HG02970 (cell line): ENCODE data around the gene ASGR2.
"Not testable (repeated sequence)": the region's sequence is repeated elsewhere in the genome, so short reads cannot be mapped to it uniquely, and the experiment has no call there.

Experiments used
- ATAC-seq: cut with Tn5 transposase; IDR thresholded peaks from one replicate; pipeline ENCODE4 v1.9.1; 2021; ENCODE audit warnings: mild to moderate bottlenecking, moderate library complexity, moderate number of reproducible peaks; ENCODE audit not compliant: unreplicated experiment, low FRiP score

The ASGR2 gene

GRCh38 chr17:7114241-7114874, at the start of gene ASGR2:
ASGR2 (minus strand) TSS chr17:7114822; CDS start chr17:7114240, 582 bp downstream.
- no peak for ATAC-seq

GRCh38 chr17:7159571-7159970, 44.9 kb upstream of the ASGR2 start:
- not testable (repeated sequence) for ATAC-seq

GRCh38 chr17:7158424-7158823, 43.8 kb upstream of the ASGR2 start:
- ATAC-seq = not testable (repeated sequence)

- no peak for ATAC-seq
Observed at GRCh38 chr17:7156342-7156940, 41.8 kb upstream of the ASGR2 start.

GRCh38 chr17:7147772-7148171, 33.1 kb upstream of the ASGR2 start:
- no peak for ATAC-seq

GRCh38 chr17:7146115-7146514, 31.5 kb upstream of the ASGR2 start:
- ATAC-seq = no peak

GRCh38 chr17:7144213-7144612, 29.6 kb upstream of the ASGR2 start:
- no peak for ATAC-seq

GRCh38 chr17:7141824-7142223, 27.2 kb upstream of the ASGR2 start:
- no peak for ATAC-seq

- ATAC-seq = no peak
Observed at GRCh38 chr17:7139400-7139799, 24.8 kb upstream of the ASGR2 start.

- ATAC-seq = no peak
Observed at GRCh38 chr17:7138800-7139381, 24.3 kb upstream of the ASGR2 start.

- no peak for ATAC-seq
Observed at GRCh38 chr17:7137171-7137943, 22.7 kb upstream of the ASGR2 start.

- no peak for ATAC-seq
Observed at GRCh38 chr17:7136266-7136877, 21.8 kb upstream of the ASGR2 start.

- ATAC-seq = no peak
Observed at GRCh38 chr17:7133916-7134315, 19.3 kb upstream of the ASGR2 start.

GRCh38 chr17:7133424-7133823, 18.8 kb upstream of the ASGR2 start:
- ATAC-seq = no peak

- no peak for ATAC-seq
Observed at GRCh38 chr17:7132511-7133094, 18.0 kb upstream of the ASGR2 start.

- no peak for ATAC-seq
Observed at GRCh38 chr17:7131423-7131791, 16.8 kb upstream of the ASGR2 start.

- no peak for ATAC-seq
Observed at GRCh38 chr17:7130621-7131422, 16.2 kb upstream of the ASGR2 start.

- ATAC-seq = no peak
Observed at GRCh38 chr17:7129311-7129710, 14.7 kb upstream of the ASGR2 start.

- ATAC-seq = no peak
Observed at GRCh38 chr17:7128160-7128559, 13.5 kb upstream of the ASGR2 start.

GRCh38 chr17:7127501-7127900, 12.9 kb upstream of the ASGR2 start:
- not testable (repeated sequence) for ATAC-seq
